Panc1 (cell line): ENCODE measurements around the gene LIMCH1. TPM values are rescaled to one million over a fixed set of nuclear protein-coding genes. Genes with fewer than 3 reads are reported as not detected.

Experiments
- ATAC-seq: fragments of 200-7000 bp; cut with Tn5 transposase; 2 replicates; pipeline ENCODE4 v1.9.1; 2020; ENCODE audit warnings: mild to moderate bottlenecking, moderate library complexity
- BruUV-seq: library from RNA; stranded (reverse); fragments of 400-500 nt; replicated peaks from 2 replicates; lab custom pipeline; 2021; lab: Mats Ljungman, UMichigan
- CTCF ChIA-PET: fragments of 300-600 bp; sonication (Branson Sonifier 250); formaldehyde crosslinking; loops from one replicate; lab custom pipeline; 2022; ENCODE audit warnings: antibody characterized with exemption; lab: Charles Lee
- POLR2A ChIA-PET: fragments of 300-600 bp; sonication (Branson Sonifier 250); formaldehyde crosslinking; loops from one replicate; lab custom pipeline; 2022; ENCODE audit warnings: antibody characterized with exemption; lab: Charles Lee
- DNase-seq: peaks from one replicate; pipeline ENCODE4 v3.0.0-alpha.2; 2010; ENCODE audit warnings: low read depth, low spot score
- H3K27ac ChIP-seq: 2 replicates; pipeline ENCODE4 v1.5.1; 2011; ENCODE audit warnings: mild to moderate bottlenecking, low read length, inconsistent platforms
- H3K27me3 ChIP-seq: fragments of 200-500 bp; sonication (Bioruptor generic); 2 replicates; pipeline ENCODE4 v1.6.0; 2014; ENCODE audit warnings: low read length, inconsistent platforms; ENCODE audit not compliant: control insufficient read depth, insufficient read depth
- H3K36me3 ChIP-seq: fragments of 200-500 bp; sonication (Bioruptor generic); 2 replicates; pipeline ENCODE4 v1.5.1; 2014; ENCODE audit warnings: inconsistent platforms, mild to moderate bottlenecking, low read length, moderate library complexity; ENCODE audit not compliant: control insufficient read depth, insufficient read depth
- H3K4me1 ChIP-seq: 2 replicates; pipeline ENCODE4 v1.5.1; 2011; ENCODE audit warnings: inconsistent platforms, mild to moderate bottlenecking, low read length, moderate library complexity; ENCODE audit not compliant: control insufficient read depth, insufficient read depth
- H3K4me3 ChIP-seq, 2 experiments: 2 replicates each; pipeline ENCODE4 v1.5.1; 2011 to 2012; ENCODE audit warnings: low read depth in 2 of 2, low read length in 2 of 2, mild to moderate bottlenecking in 2 of 2, inconsistent platforms in 1 of 2, moderate library complexity in 1 of 2
- H3K9me3 ChIP-seq: fragments of 200-500 bp; sonication (Bioruptor generic); 2 replicates; pipeline ENCODE4 v1.5.1; 2014; ENCODE audit warnings: low read depth, mild to moderate bottlenecking, inconsistent platforms, low read length, moderate library complexity; ENCODE audit not compliant: control insufficient read depth, insufficient read depth
- CTCF ChIP-seq: fragments of 450-650 bp; IDR thresholded peaks from 2 replicates; pipeline ENCODE4 v1.5.1; 2017; ENCODE audit warnings: mild to moderate bottlenecking
- POLR2AphosphoS5 ChIP-seq: IDR thresholded peaks from 2 replicates; pipeline ENCODE4 v1.6.1; 2012; ENCODE audit warnings: mild to moderate bottlenecking, low read depth, low read length, moderate library complexity
- REST ChIP-seq, 2 experiments: IDR thresholded peaks; 2 replicates each; pipeline ENCODE4 v1.6.1; 2011 to 2012; ENCODE audit warnings: low read depth in 2 of 2, control low read depth in 1 of 2, low read length in 1 of 2, mild to moderate bottlenecking in 1 of 2, moderate library complexity in 1 of 2; ENCODE audit not compliant: insufficient read depth in 1 of 2
- SIN3A ChIP-seq: IDR thresholded peaks from 2 replicates; pipeline ENCODE4 v1.6.1; 2012; ENCODE audit warnings: low read depth, mild to moderate bottlenecking, low read length, moderate library complexity, borderline replicate concordance; ENCODE audit not compliant: insufficient read depth
- TCF7L2 ChIP-seq: IDR thresholded peaks from 2 replicates; pipeline ENCODE4 v1.6.1; 2011; ENCODE audit warnings: mild to moderate bottlenecking, low read depth, low read length, inconsistent platforms
- in situ Hi-C: cut with HindIII; loops from 2 replicates; pipeline ENCODE4 v1.10.0; 2016; ENCODE audit warnings: low sequenced_read_pairs, low pct_unique_long_range_greater_than_20kb
- intact Hi-C: fragments of 100-400 bp; cut with micrococcal nuclease; formaldehyde crosslinking; loops from one replicate; pipeline ENCODE4 v1.10.0; 2022; ENCODE audit not compliant: unreplicated experiment
- total RNA-seq: library from RNA; stranded (reverse); gene quantifications from one replicate; pipeline ENCODE4 v1.2.1, GENCODE V29; 2021; ENCODE audit not compliant: unreplicated experiment

LIMCH1 gene
- total RNA-seq, 1 experiment from 2014 or later = 3.3 TPM

- in situ Hi-C loops = no loop called here
- CTCF ChIA-PET = no interaction called here
- no peaks in the 10 kb centered on the region for H3K9me3 ChIP-seq
- ATAC-seq = no peak
- POLR2A ChIA-PET = no interaction called here
- no peak for TF ChIP-seq REST (IDR thresholded peaks at IDR 0.05; ENCODE audit: insufficient read depth in 1 of 2, low read depth in 2 of 2, low read length in 1 of 2)
- no peak for TF ChIP-seq TCF7L2
- no peak for TF ChIP-seq SIN3A
- no peak for TF ChIP-seq CTCF
- TF ChIP-seq POLR2AphosphoS5 = no peak
- no peak overlapping the region for H3K27ac ChIP-seq
- H3K4me3 ChIP-seq = no peak overlapping the region
- DNase-seq = no peak
- intact Hi-C loops = no loop called here
- H3K36me3 ChIP-seq = no peaks in the 10 kb centered on the region
- no peaks in the 10 kb centered on the region for H3K4me1 ChIP-seq
- no peaks in the 10 kb centered on the region for H3K27me3 ChIP-seq
- no TSS peak for BruUV-seq
Observed at GRCh38 chr4:41549478-41549877, 11.5 kb downstream of the LIMCH1 start.

GRCh38 chr4:41550308-41550707 lies 12.4 kb downstream of the LIMCH1 start:
- intact Hi-C loops (no loop called here), in situ Hi-C loops (no loop called here)
- Histone ChIP-seq H3K9me3 (no peaks in the 10 kb centered on the region), H3K4me1 (no peaks in the 10 kb centered on the region), H3K27ac (no peak overlapping the region), H3K36me3 (no peaks in the 10 kb centered on the region), H3K4me3 (no peak overlapping the region), H3K27me3 (no peaks in the 10 kb centered on the region)
- DNase-seq = no peak
- CTCF ChIA-PET = no interaction called here
- TF ChIP-seq POLR2AphosphoS5 = no peak
- no peak for TF ChIP-seq TCF7L2
- TF ChIP-seq CTCF = no peak
- TF ChIP-seq SIN3A = no peak
- no peak for TF ChIP-seq REST (IDR thresholded peaks at IDR 0.05; ENCODE audit: insufficient read depth in 1 of 2, low read depth in 2 of 2, low read length in 1 of 2)
- ATAC-seq = no peak
- POLR2A ChIA-PET = no interaction called here
- BruUV-seq = no TSS peak
